ENCODE results near the gene ZBTB32.

The ZBTB32 gene

GRCh38 chr19:35752746-35753350 is 48.5 kb downstream of the ZBTB32 start:
- DNase-seq (ENCODE audit: low spot score): no peak

- no peak for DNase-seq (ENCODE audit: low spot score)
Measured at GRCh38 chr19:35753634-35754369, 49.4 kb downstream of the ZBTB32 start.

GRCh38 chr19:35754370-35755130 is 50.2 kb downstream of the ZBTB32 start:
- DNase-seq (ENCODE audit: low spot score): no peak

GRCh38 chr19:35755131-35755549 is 50.8 kb downstream of the ZBTB32 start:
- DNase-seq (ENCODE audit: low spot score): no peak

GRCh38 chr19:35755550-35756376 is 51.4 kb downstream of the ZBTB32 start:
- DNase-seq (ENCODE audit: low spot score): no peak

- DNase-seq (ENCODE audit: low spot score): no peak
Measured at GRCh38 chr19:35756377-35757230, 52.2 kb downstream of the ZBTB32 start, which contains the start of gene HSPB6. TSS of gene HSPB6 (minus strand) at chr19:35757029. CDS start at chr19:35757008, 21 bp downstream.

GRCh38 chr19:35757231-35757748 is 52.9 kb downstream of the ZBTB32 start:
- DNase-seq (ENCODE audit: low spot score): no peak

GRCh38 chr19:35757749-35758608 is 53.6 kb downstream of the ZBTB32 start, which contains the start of gene PROSER3:
TSS of gene PROSER3 (plus strand) at chr19:35758176. CDS start at chr19:35758216, 40 bp downstream.
- peak; percentile 99 for DNase-seq (ENCODE audit: low spot score)

- no peak for DNase-seq (ENCODE audit: low spot score)
Measured at GRCh38 chr19:35759697-35760096, 55.3 kb downstream of the ZBTB32 start.

GRCh38 chr19:35760711-35761349 is 56.5 kb downstream of the ZBTB32 start:
- DNase-seq (ENCODE audit: low spot score): no peak

GRCh38 chr19:35764432-35765315 is 60.3 kb downstream of the ZBTB32 start:
- DNase-seq (ENCODE audit: low spot score): no peak
